Measurements from ENCODE around the gene FAM83G. TPM values are rescaled to one million over a fixed set of nuclear protein-coding genes. Genes with fewer than 3 reads are reported as not detected.
"Not testable (repeated sequence)": the region's sequence is repeated elsewhere in the genome, so short reads cannot be mapped to it uniquely, and the experiment has no call there.

Gene FAM83G
- total RNA-seq, 2 donors from 2014 or later: 24.4 to 24.8 TPM

GRCh38 chr17:19023209-19023999 is 18.8 kb upstream of the FAM83G start:
- no peak overlapping the region for H3K4me3 ChIP-seq
- no peaks in the 10 kb centered on the region for H3K4me1 ChIP-seq
- no peaks in the 10 kb centered on the region for H3K27me3 ChIP-seq
- intact Hi-C loops (cut with DNase I): loop anchor here (10.0 kb wide), 1 partner anchor 59 kb away; no protein-coding TSS in a partner anchor
- no peak for TF ChIP-seq CTCF (IDR thresholded peaks at IDR 0.05)
- no peaks in the 10 kb centered on the region for H3K36me3 ChIP-seq
- DNase-seq: no peak
- no peak overlapping the region for H3K27ac ChIP-seq
- no peak overlapping the region for H3K9ac ChIP-seq (ENCODE audit: low read depth in 2 of 2, low read length in 2 of 2)
- H3K9me3 ChIP-seq: no peaks in the 10 kb centered on the region

- DNase-seq: no peak
- H3K27ac ChIP-seq: no peak overlapping the region
- no peaks in the 10 kb centered on the region for H3K9me3 ChIP-seq
- H3K4me3 ChIP-seq: no peak overlapping the region
- H3K27me3 ChIP-seq: no peaks in the 10 kb centered on the region
- no peak overlapping the region for H3K9ac ChIP-seq (ENCODE audit: low read depth in 2 of 2, low read length in 2 of 2)
- TF ChIP-seq CTCF (IDR thresholded peaks at IDR 0.05): no peak
- no peaks in the 10 kb centered on the region for H3K36me3 ChIP-seq
- intact Hi-C loops (cut with DNase I): loop anchor here (10.0 kb wide), 1 partner anchor 58 kb away; no protein-coding TSS in a partner anchor
- peaks cover 3% of the 10 kb centered on the region for H3K4me1 ChIP-seq
These were observed 18.2 kb upstream of the FAM83G start for GRCh38 chr17:19022747-19023146.

- Histone ChIP-seq H3K9ac (ENCODE audit: low read depth in 2 of 2, low read length in 2 of 2) (no peak overlapping the region), H3K9me3 (no peaks in the 10 kb centered on the region), H3K4me3 (no peak overlapping the region), H3K27me3 (no peaks in the 10 kb centered on the region), H3K4me1 (peaks cover 4% of the 10 kb centered on the region), H3K36me3 (no peaks in the 10 kb centered on the region), H3K27ac (no peak overlapping the region)
- no peak for TF ChIP-seq CTCF (IDR thresholded peaks at IDR 0.05)
- intact Hi-C loops (cut with DNase I): loop anchor here (10.0 kb wide), 1 partner anchor 57 kb away; no protein-coding TSS in a partner anchor
- DNase-seq: no peak
These were observed 17.6 kb upstream of the FAM83G start for GRCh38 chr17:19022128-19022527.

- Histone ChIP-seq H3K9me3 (no peaks in the 10 kb centered on the region), H3K27me3 (no peaks in the 10 kb centered on the region), H3K4me3 (no peak overlapping the region), H3K9ac (ENCODE audit: low read depth in 2 of 2, low read length in 2 of 2) (no peak overlapping the region), H3K27ac (no peak overlapping the region), H3K4me1 (peaks cover 4% of the 10 kb centered on the region), H3K36me3 (no peaks in the 10 kb centered on the region)
- no peak for DNase-seq
- TF ChIP-seq CTCF (IDR thresholded peaks at IDR 0.05): no peak
- intact Hi-C loops (cut with DNase I): loop anchor here (10.0 kb wide), 1 partner anchor 57 kb away; no protein-coding TSS in a partner anchor
These were observed 17.1 kb upstream of the FAM83G start for GRCh38 chr17:19021622-19022083.

- H3K4me3 ChIP-seq; H3K27ac ChIP-seq; DNase-seq; H3K9ac ChIP-seq (ENCODE audit: low read depth in 2 of 2, low read length in 2 of 2); H3K9me3 ChIP-seq; H3K4me1 ChIP-seq; H3K36me3 ChIP-seq; H3K27me3 ChIP-seq: not testable (repeated sequence)
- intact Hi-C loops (cut with DNase I): loop anchor here (10.0 kb wide), 1 partner anchor 56 kb away; no protein-coding TSS in a partner anchor
These were observed 16.6 kb upstream of the FAM83G start for GRCh38 chr17:19021011-19021621.
